GM12878 (cell line): Measurements from ENCODE around the gene ARHGDIG. TPM values are rescaled to one million over a fixed set of nuclear protein-coding genes. Genes with fewer than 3 reads are reported as not detected.
A peak's percentile ranks its signal among the peaks of the same experiment; 100 is the strongest.

ENCODE experiments used
- ATAC-seq: fragments of 200-7000 bp; cut with Tn5 transposase; 3 replicates; pipeline ENCODE4 v1.9.1; 2020; ENCODE audit warnings: mild to moderate bottlenecking, moderate library complexity
- BruUV-seq: library from RNA; stranded (reverse); fragments of 400-500 nt; replicated peaks from 2 replicates; lab custom pipeline; 2021; lab: Mats Ljungman, UMichigan
- CTCF ChIA-PET: fragments of 300-600 bp; sonication (Branson Sonifier 250); formaldehyde crosslinking; extraction: SDS; loops from one replicate; lab custom pipeline; 2021; ENCODE audit warnings: inconsistent platforms; lab: Yijun Ruan, JAX
- POLR2A ChIA-PET: fragments of 350-600 bp; formaldehyde crosslinking; extraction: SDS; loops from one replicate; lab custom pipeline; 2021; ENCODE audit warnings: inconsistent platforms; lab: Charles Lee
- RAD21 ChIA-PET: fragments of 300-600 bp; sonication (Branson Sonifier 250); formaldehyde crosslinking; loops from one replicate; lab custom pipeline; 2023; ENCODE audit warnings: antibody characterized with exemption; ENCODE audit not compliant: unreplicated experiment; lab: Charles Lee
- SMC1A ChIA-PET: fragments of 300-600 bp; sonication (Branson Sonifier 250); formaldehyde crosslinking; loops from one replicate; lab custom pipeline; 2023; ENCODE audit not compliant: unreplicated experiment, uncharacterized antibody; lab: Charles Lee
- DNase-seq: peaks from one replicate; pipeline ENCODE4 v3.0.0-alpha.2; 2011; ENCODE audit warnings: low read depth, low spot score
- FAIRE-seq: peaks from 3 replicates; lab custom pipeline; 2011; peaks lifted over from hg19 to GRCh38; lab: Jason Lieb, UNC
- H2AFZ ChIP-seq: 2 replicates; pipeline ENCODE4 v1.6.0; 2011; ENCODE audit warnings: low read depth, low read length, control low read depth; ENCODE audit not compliant: control insufficient read depth
- H3K27ac ChIP-seq: 2 replicates; pipeline ENCODE4 v1.5.1; 2011; ENCODE audit warnings: control low read depth; ENCODE audit not compliant: control insufficient read depth, insufficient read depth
- H3K27me3 ChIP-seq, 2 experiments: replicated peaks in 1 of 2; 2 replicates each; pipeline versions ENCODE4 v1.6.0 to v1.6.1; 2011; ENCODE audit warnings: low read length in 1 of 2; ENCODE audit not compliant: control insufficient read depth in 2 of 2, insufficient read depth in 2 of 2
- H3K36me3 ChIP-seq, 2 experiments: 2 replicates each; pipeline ENCODE4 v1.5.1; 2011; ENCODE audit warnings: low read length in 1 of 2; ENCODE audit not compliant: control insufficient read depth in 2 of 2, insufficient read depth in 2 of 2
- H3K4me1 ChIP-seq: 2 replicates; pipeline ENCODE4 v1.6.1; 2011; ENCODE audit warnings: mild to moderate bottlenecking, low read length, moderate library complexity, mixed read lengths; ENCODE audit not compliant: control insufficient read depth, insufficient read depth
- H3K4me2 ChIP-seq: 2 replicates; pipeline ENCODE4 v1.6.0; 2011; ENCODE audit warnings: control low read depth; ENCODE audit not compliant: control insufficient read depth, insufficient read depth
- H3K4me3 ChIP-seq: fragments of 200-600 bp; sonication (generic); 2 replicates; pipeline ENCODE4 v1.5.1; 2016
- H3K79me2 ChIP-seq: 2 replicates; pipeline ENCODE4 v1.6.0; 2011; ENCODE audit warnings: low read length; ENCODE audit not compliant: control insufficient read depth, insufficient read depth
- H3K9ac ChIP-seq: 2 replicates; pipeline ENCODE4 v1.8.0; 2011; ENCODE audit warnings: low read length, control low read depth, mixed read lengths; ENCODE audit not compliant: control insufficient read depth, insufficient read depth
- H3K9me3 ChIP-seq: replicated peaks from 3 replicates; pipeline ENCODE4 v1.5.1; 2011; ENCODE audit warnings: mild to moderate bottlenecking, low read length; ENCODE audit not compliant: control insufficient read depth, insufficient read depth
- H4K20me1 ChIP-seq: 2 replicates; pipeline ENCODE4 v1.6.0; 2011; ENCODE audit not compliant: control insufficient read depth, insufficient read depth
- CUX1 ChIP-seq: IDR thresholded peaks from 2 replicates; pipeline ENCODE4 v1.6.1; 2012; ENCODE audit warnings: improper control_type of control experiment, low read depth, low read length; ENCODE audit not compliant: insufficient replicate concordance
- EGR1 ChIP-seq, 2 experiments: IDR thresholded peaks; 1 replicate in 1 of 2; 2 replicates in 1 of 2; pipeline ENCODE4 v1.6.1; 2011 to 2012; ENCODE audit warnings: low read depth in 2 of 2, low read length in 2 of 2, borderline replicate concordance in 1 of 2, mild to moderate bottlenecking in 1 of 2, moderate library complexity in 1 of 2
- ETV6 ChIP-seq, 2 experiments: fragments of 450-650 bp in 1 of 2; IDR thresholded peaks in 1 of 2; conservative IDR thresholded peaks in 1 of 2; 2 replicates each; pipeline ENCODE4 v1.6.1; 2014; ENCODE audit warnings: antibody characterized with exemption in 1 of 2, borderline replicate concordance in 1 of 2, low read depth in 1 of 2, mild to moderate bottlenecking in 1 of 2, moderate library complexity in 1 of 2
- POLR2A ChIP-seq: IDR thresholded peaks from 2 replicates; pipeline ENCODE4 v1.6.1; 2011; ENCODE audit warnings: low read depth, mild to moderate bottlenecking, low read length
- TCF7 ChIP-seq: IDR thresholded peaks from 2 replicates; pipeline ENCODE4 v1.6.1; 2014; ENCODE audit warnings: antibody characterized with exemption, borderline replicate concordance
- USF2 ChIP-seq: IDR thresholded peaks from 2 replicates; pipeline ENCODE4 v1.6.1; 2011; ENCODE audit warnings: low read depth, low read length, improper control_type of control experiment, borderline replicate concordance
- WGBS: methylation state at CpG from one replicate; pipeline ENCODE4 v1.1.6; 2016; ENCODE audit warnings: low lambda C conversion rate; ENCODE audit not compliant: insufficient replicate concordance, insufficient coverage; ENCODE audit errors: missing lambda C conversion rate; 5-methylcytosine and 5-hydroxymethylcytosine counted together
- in situ Hi-C: fragments of 300-500 bp; cut with MboI; formaldehyde crosslinking; loops from 9 replicates; pipeline ENCODE4 v1.14.3; 2018; ENCODE audit warnings: mixed read lengths
- intact Hi-C: fragments of 100-400 bp; cut with micrococcal nuclease; formaldehyde crosslinking; loops from one replicate; pipeline ENCODE4 v1.14.2; 2022; ENCODE audit not compliant: unreplicated experiment
- polyA plus RNA-seq, 11 experiments: library from polyadenylated mRNA; depleted of rRNA in 4 of 11; unstranded in 6 of 11; stranded (reverse) in 5 of 11; fragments of >200 nt; fragmentation: Nextera tagmentation in 4 of 11; fragmentation: Illumina TruSeq in 1 of 11; extraction: Ambion mirVana in 4 of 11; extraction: Trizol in 1 of 11; gene quantifications; 1 replicate in 1 of 11; 2 replicates in 10 of 11; pipeline versions ENCODE4 v1.2.1 to v1.2.3, GENCODE V29; 2011 to 2016; ENCODE audit warnings: inconsistent platforms in 2 of 11, missing spikeins in 2 of 11, low read depth in 1 of 11
- total RNA-seq, 4 experiments: library from RNA; depleted of rRNA in 3 of 4; stranded (reverse); fragments of >200 nt in 3 of 4; fragmentation: Illumina TruSeq in 1 of 4; extraction: Trizol in 1 of 4; gene quantifications; 2 replicates each; pipeline versions ENCODE4 v1.2.1 to v1.2.3, GENCODE V29; 2013 to 2021

ARHGDIG gene
- total and polyA plus RNA-seq, 10 of the 15 experiments (the other 5 are each of a cell fraction or from before 2014, with no cell fraction given) = not detected

- H3K36me3 ChIP-seq = no peaks in the 10 kb centered on the region; a peak in 1 of 4 replicates
- SMC1A ChIA-PET = interaction anchor here (0.5 kb wide), 1 partner anchor 50 kb away, joined by 3 read pairs; no protein-coding TSS in a partner anchor
Measured at GRCh38 chr16:265711-266110, 14.7 kb upstream of the ARHGDIG start.

GRCh38 chr16:266258-267164 lies 13.9 kb upstream of the ARHGDIG start:
- no peak overlapping the region for H3K9ac ChIP-seq
- H3K27ac ChIP-seq = no peak overlapping the region
- intact Hi-C loops = no loop called here
- ChIA-PET SMC1A (no interaction called here), CTCF (no interaction called here), POLR2A (no interaction called here), RAD21 (no interaction called here)
- WGBS = 75% methylated on average over 23 of the region's 25 CpGs
- H3K27me3 ChIP-seq = no peaks in the 10 kb centered on the region
- no peak overlapping the region for H3K4me3 ChIP-seq
- H3K79me2 ChIP-seq = no peaks in the 10 kb centered on the region
- no peaks in the 10 kb centered on the region for H3K4me1 ChIP-seq
- in situ Hi-C loops = no loop called here
- H2AFZ ChIP-seq = no peak overlapping the region
- no peak overlapping the region for H3K4me2 ChIP-seq
- ATAC-seq = no peak
- FAIRE-seq = no peak
- H4K20me1 ChIP-seq = no peaks in the 10 kb centered on the region
- BruUV-seq = no TSS peak
- H3K9me3 ChIP-seq = no peaks in the 10 kb centered on the region
- no peak for DNase-seq
- no peaks in the 10 kb centered on the region for H3K36me3 ChIP-seq
- TF ChIP-seq EGR1 (IDR thresholded peaks at IDR 0.05; ENCODE audit: borderline replicate concordance in 1 of 2, low read depth in 2 of 2, low read length in 2 of 2) = no peak
- no peak for TF ChIP-seq CUX1
- no peak for TF ChIP-seq ETV6 (conservative IDR thresholded peaks at IDR 0.05 in 1 of 2, IDR thresholded peaks at IDR 0.05 in 1 of 2; ENCODE audit: borderline replicate concordance in 1 of 2, low read depth in 1 of 2)
- 0 out of 2 replicates have a peak, but pooled peaks have one; percentile 4 for TF ChIP-seq POLR2A
- no peak for TF ChIP-seq TCF7

More at GRCh38 chr16:265711-266110, 14.7 kb upstream of the ARHGDIG start:
- TF ChIP-seq POLR2A = peak; percentile 44; the same call in 1 of the 2 replicates
- TF ChIP-seq USF2 = no peak
- 51% methylated on average over 12 of the region's 12 CpGs for WGBS
- Histone ChIP-seq H3K9ac (no peak overlapping the region), H3K27ac (no peak overlapping the region), H3K4me2 (no peak overlapping the region), H2AFZ (no peak overlapping the region), H3K79me2 (no peaks in the 10 kb centered on the region), H3K9me3 (no peaks in the 10 kb centered on the region), H3K4me1 (no peaks in the 10 kb centered on the region), H3K27me3 (no peaks in the 10 kb centered on the region), H3K4me3 (no peak overlapping the region), H4K20me1 (no peaks in the 10 kb centered on the region)
- FAIRE-seq (no peak), DNase-seq (no peak), ATAC-seq (no peak)
- in situ Hi-C loops = no loop called here
- ChIA-PET POLR2A (no interaction called here), RAD21 (no interaction called here), CTCF (no interaction called here)
- intact Hi-C loops = no loop called here
- BruUV-seq = no TSS peak
